GM18858 (cell line): Measurements from ENCODE around the gene BCAR3.

ENCODE experiments used
- ATAC-seq: cut with Tn5 transposase; IDR thresholded peaks from one replicate; pipeline ENCODE4 v1.9.1; 2021; ENCODE audit not compliant: unreplicated experiment

The BCAR3 gene

GRCh38 chr1:93681101-93681988 is at the start of gene BCAR3:
BCAR3 (minus strand) TSS chr1:93681837; CDS start chr1:93674930, 6,907 bp downstream.
- peak; percentile 59 for ATAC-seq

DNA sequence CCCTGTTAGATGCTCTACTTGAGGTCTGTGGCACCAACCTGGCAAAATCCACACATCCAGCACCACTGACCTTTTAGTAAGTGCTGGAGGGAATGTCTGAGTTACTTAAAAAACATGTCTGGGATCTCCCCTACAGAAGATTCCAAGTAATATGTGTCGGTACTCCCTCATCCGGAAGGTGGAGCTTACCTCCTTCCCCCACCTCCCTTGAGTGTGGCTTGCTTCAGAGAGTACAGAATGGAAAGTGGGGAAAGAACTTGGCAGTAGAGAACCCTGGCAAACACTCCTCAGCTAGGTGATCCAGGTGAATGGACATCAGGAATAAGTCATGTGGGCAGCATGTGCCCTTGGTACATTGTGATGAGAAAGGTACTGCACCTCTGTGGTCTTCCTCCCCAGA is 49.0 kb upstream of the BCAR3 start:
- ATAC-seq, result no peak

- ATAC-seq, result no peak
These were observed 48.3 kb upstream of the BCAR3 start for GRCh38 chr1:93729906-93730305.

DNA sequence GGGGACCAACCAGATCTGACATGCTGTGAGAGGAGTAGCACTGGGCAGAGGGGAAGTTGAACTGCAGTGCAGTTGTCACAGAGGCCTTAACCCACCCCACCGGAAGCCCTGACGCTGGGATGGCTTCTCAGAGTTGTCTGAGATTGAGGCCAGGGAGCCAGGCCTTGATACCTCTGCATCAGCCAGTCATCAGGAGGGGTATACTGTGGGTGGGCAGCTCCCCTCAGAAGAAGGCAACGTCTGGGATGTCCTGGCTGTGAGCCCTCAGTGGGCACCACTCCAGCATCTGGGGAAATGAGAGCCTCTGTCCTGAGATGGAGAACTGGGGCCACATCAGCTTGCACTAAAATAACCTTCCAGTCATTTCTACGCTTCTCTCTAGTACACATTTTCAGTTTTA is 47.9 kb upstream of the BCAR3 start:
- no peak for ATAC-seq

- ATAC-seq, result no peak
These were observed 47.0 kb upstream of the BCAR3 start for GRCh38 chr1:93728480-93729131.

- ATAC-seq, result no peak
These were observed 42.2 kb upstream of the BCAR3 start for GRCh38 chr1:93723733-93724270.

DNA sequence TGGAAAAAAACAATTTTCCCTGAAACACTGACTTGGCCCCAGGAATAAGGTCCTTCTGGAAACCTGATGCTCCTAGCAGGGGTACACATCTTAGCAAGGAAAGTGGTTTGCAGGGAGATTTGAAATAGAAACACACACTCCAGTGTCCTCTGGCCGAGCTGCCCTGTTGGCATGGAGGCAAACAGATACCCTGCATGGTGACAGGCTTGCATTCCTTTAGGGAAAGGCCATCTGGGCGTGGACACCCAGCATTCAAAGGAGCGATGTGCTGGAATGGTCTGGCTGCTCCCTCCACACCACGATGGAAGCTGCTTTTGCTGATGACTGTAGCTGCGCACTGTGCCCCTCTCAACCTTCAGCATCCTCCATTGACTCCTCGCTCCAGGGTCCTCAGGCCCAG is 41.5 kb upstream of the BCAR3 start:
- no peak for ATAC-seq

GRCh38 chr1:93722081-93723031 is 40.7 kb upstream of the BCAR3 start:
- ATAC-seq, result no peak

DNA sequence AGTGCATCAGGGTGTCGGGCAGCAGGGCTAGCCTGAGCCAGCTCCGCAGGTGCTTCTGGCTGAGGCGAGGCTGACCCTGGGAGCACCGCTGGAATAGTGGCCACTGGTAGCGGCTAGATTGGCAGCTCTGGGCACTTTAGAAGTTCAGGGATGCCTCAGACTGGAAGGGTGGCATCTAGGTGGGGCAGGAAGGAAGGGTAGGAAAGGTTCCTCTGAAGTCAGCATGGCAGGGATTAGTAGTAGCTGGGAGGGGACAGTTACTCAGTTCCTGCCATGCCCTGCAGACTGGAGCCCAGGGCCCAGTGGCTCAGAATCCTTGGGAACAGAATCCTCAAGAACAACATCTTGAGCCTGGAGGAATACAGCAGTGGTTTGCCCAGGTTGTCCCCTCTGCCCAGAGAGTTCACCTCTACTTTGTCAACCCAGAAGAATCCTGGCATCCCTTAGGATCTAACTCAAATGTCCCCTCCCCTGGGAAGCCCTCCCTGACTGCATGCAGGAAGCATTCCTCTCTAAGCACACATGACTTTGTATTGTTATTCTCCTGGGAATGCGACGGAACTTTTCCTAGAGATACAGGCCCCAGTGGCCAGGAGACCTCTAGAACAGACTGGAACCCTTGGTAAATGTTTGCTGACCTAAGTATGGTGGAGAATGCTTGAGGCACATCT is 39.5 kb upstream of the BCAR3 start:
- ATAC-seq, result no peak

GRCh38 chr1:93717640-93718039 is 36.0 kb upstream of the BCAR3 start:
- no peak for ATAC-seq

GRCh38 chr1:93716941-93717368 is 35.3 kb upstream of the BCAR3 start:
- ATAC-seq, result no peak

- ATAC-seq, result no peak
These were observed 34.5 kb upstream of the BCAR3 start for GRCh38 chr1:93716163-93716562.

DNA sequence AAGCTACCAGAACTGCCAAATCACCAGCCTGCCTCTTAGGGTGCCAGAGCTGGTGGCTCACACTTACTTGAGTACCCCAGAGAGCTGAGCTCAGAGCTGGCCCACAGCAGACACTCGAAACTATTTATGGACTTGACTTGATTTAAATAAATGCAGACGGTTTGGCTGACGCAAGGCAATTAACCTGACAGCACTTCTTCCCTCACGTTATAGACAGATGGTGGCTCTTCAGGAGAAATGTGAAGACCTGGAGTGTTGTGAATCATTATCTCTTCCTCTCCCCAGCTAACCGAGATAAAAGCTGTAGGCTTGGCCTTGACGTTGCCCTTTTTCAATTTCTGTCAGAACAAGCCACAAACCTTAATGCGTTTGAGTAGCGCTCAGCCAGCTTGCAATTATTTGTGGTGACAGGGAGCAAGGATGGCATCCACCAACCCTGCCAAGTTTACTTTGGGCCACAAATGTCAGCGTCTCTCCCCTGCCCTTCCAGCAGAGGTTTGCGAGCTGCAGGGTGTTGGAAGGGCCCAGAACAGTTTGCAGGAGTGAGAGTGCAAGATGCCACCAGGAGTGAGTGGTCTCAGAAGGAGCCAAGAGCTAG is 34.0 kb upstream of the BCAR3 start:
- ATAC-seq, result no peak

- no peak for ATAC-seq
These were observed 32.7 kb upstream of the BCAR3 start for GRCh38 chr1:93714356-93714755.

GRCh38 chr1:93713341-93713740 is 31.7 kb upstream of the BCAR3 start:
- no peak for ATAC-seq

DNA sequence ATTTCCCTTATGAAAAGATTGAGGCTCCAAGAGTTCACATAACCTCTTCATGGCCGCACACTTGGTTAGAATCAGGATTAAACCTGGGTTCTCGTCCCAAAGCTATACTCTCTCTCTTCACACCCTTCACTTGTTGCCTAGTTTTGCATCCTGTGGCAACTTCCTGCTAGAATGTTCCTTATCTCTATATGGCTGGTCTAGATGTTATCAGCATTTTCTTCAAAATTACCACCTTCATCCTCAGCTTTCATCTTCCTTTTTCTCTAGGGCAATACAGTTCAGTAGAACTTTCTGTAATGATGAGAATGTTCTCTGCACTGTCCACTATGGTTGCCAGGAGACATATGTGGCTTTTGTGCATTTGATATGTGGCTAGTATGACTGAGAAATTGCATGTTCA is 31.1 kb upstream of the BCAR3 start:
- no peak for ATAC-seq

DNA sequence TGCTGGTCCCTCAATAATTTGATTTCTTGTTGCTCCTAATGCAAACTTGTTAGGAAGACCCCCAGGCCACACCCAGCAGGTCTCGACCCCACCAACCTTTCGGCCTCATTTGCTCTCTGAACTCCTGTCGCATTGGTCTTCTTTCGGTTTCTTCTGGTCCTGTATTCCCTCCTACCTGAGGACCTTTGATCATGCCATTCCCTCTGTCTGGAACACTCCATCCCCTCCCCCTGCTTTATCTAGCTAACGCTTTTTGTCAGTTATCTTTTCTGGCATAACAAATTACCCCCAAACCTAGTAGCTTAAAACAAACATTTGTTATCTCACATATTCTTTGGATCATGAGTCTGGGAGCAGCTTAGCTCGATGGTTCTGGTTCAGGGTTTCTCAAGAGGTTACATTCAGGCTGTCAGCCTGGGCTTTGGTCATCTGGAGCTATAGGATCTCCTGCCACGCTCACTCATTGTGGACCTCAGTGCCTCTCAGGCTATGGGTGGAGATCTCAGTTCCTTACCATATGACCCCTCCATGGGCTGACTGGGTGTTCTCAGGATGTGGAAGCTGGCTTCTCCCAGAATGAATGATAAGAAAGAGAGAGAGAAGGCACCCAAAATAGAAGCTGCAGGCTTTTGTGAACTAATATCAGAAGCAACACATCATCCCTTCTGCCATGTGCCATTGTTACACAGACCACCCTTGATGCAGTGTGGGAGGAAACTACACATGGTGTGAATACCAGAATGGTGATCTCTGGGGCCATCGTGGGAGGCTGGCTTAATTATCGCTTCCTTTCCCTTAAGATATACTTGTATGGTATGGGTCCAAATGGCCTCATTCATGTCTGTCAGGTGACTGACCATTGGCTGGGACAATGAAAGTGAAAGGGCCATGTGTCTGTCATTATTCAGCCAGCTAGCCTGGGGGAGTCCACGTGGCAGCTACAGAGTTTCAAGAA is 29.1 kb upstream of the BCAR3 start:
- ATAC-seq, result no peak

GRCh38 chr1:93708734-93709481 is 27.3 kb upstream of the BCAR3 start:
- ATAC-seq, result no peak
